ENCODE measurements around the gene OR11H7. TPM values are rescaled to one million over a fixed set of nuclear protein-coding genes. Genes with fewer than 3 reads are reported as not detected.

The OR11H7 gene
- total and polyA plus RNA-seq, 12 donors: not detected

- Histone ChIP-seq H3K36me3 (no peaks in the 10 kb centered on the region), H3K9me3 (no peaks in the 10 kb centered on the region), H3K27ac (no peak overlapping the region), H3K4me1 (no peaks in the 10 kb centered on the region), H3K27me3 (peaks cover 0 to 23% (median 0%) of the 10 kb centered on the region in 7 donors), H3K4me3 (no peak overlapping the region)
- no peak for DNase-seq
- no peak for ATAC-seq
- WGBS, 2 donors: 12 to 15% methylated on average over 2 of the region's 2 CpGs
- TF ChIP-seq CTCF (IDR thresholded peaks at IDR 0.05): no peak
- intact Hi-C loops (cut with DNase I): no loop called here
Measured at GRCh38 chr14:20195911-20196310, 32.9 kb upstream of the OR11H7 start.

DNA sequence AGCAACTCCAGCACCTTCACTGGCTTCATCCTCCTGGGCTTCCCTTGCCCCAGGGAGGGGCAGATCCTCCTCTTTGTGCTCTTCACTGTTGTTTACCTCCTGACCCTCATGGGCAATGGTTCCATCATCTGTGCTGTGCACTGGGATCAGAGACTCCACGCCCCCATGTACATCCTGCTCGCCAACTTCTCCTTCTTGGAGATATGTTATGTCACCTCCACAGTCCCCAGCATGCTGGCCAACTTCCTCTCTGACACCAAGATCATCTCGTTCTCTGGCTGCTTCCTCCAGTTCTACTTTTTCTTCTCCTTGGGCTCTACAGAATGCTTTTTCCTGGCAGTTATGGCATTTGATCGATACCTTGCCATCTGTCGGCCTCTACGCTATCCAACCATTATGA, 31.3 kb upstream of the OR11H7 start:
- intact Hi-C loops (cut with DNase I): no loop called here
- no peak for TF ChIP-seq CTCF (IDR thresholded peaks at IDR 0.05)
- no peaks in the 10 kb centered on the region for H3K4me1 ChIP-seq

GRCh38 chr14:20198991-20199390, 29.8 kb upstream of the OR11H7 start:
- ATAC-seq (no peak), DNase-seq (no peak)
- TF ChIP-seq CTCF (IDR thresholded peaks at IDR 0.05): no peak
- Histone ChIP-seq H3K27ac (no peak overlapping the region), H3K4me3 (no peak overlapping the region), H3K27me3 (peaks cover 0 to 28% (median 0%) of the 10 kb centered on the region in 7 donors), H3K4me1 (no peaks in the 10 kb centered on the region), H3K9me3 (no peaks in the 10 kb centered on the region), H3K36me3 (no peaks in the 10 kb centered on the region)
- WGBS, 2 donors: 54 to 61% methylated on average over 5 of the region's 5 CpGs
- intact Hi-C loops (cut with DNase I): no loop called here

More for the DNA sequence above, 31.3 kb upstream of the OR11H7 start:
- WGBS, 2 donors: 68 to 73% methylated on average over 6 of the region's 6 CpGs
- H3K4me3 ChIP-seq: no peak overlapping the region
- no peaks in the 10 kb centered on the region for H3K36me3 ChIP-seq
- DNase-seq (no peak), ATAC-seq (peak in 2 of 8 donors; percentile 24 to 35)
- H3K27me3 ChIP-seq: peaks cover 0 to 25% (median 0%) of the 10 kb centered on the region in 7 donors
- no peak overlapping the region for H3K27ac ChIP-seq
- H3K9me3 ChIP-seq: no peaks in the 10 kb centered on the region

GRCh38 chr14:20204721-20205120, 24.1 kb upstream of the OR11H7 start:
- ATAC-seq: no peak
- DNase-seq: no peak
- Histone ChIP-seq H3K27ac (no peak overlapping the region), H3K9me3 (peaks cover 0 to 7% (median 0%) of the 10 kb centered on the region in 11 donors), H3K27me3 (peaks cover 0 to 11% (median 0%) of the 10 kb centered on the region in 7 donors), H3K4me3 (no peak overlapping the region), H3K4me1 (no peaks in the 10 kb centered on the region), H3K36me3 (no peaks in the 10 kb centered on the region)
- 52 to 55% methylated on average over 3 of the region's 3 CpGs for WGBS, 2 donors
- intact Hi-C loops (cut with DNase I): no loop called here
- no peak for TF ChIP-seq CTCF (IDR thresholded peaks at IDR 0.05)
